22Rv1 (cell line): Measurements from ENCODE around the gene EPS15.

Experiments
- H3K27ac ChIP-seq: fragments of 450-650 bp; 2 replicates; pipeline ENCODE4 v1.5.1; 2017
- ZFX ChIP-seq: fragments of 450-650 bp; IDR thresholded peaks from 2 replicates; pipeline ENCODE4 v1.6.1; 2017; ENCODE audit warnings: antibody characterized with exemption, borderline replicate concordance
- TF ChIP-seq, protein P1 (sequence below): fragments of 450-650 bp; IDR thresholded peaks from 2 replicates; pipeline ENCODE4 v1.5.1; 2017; ENCODE audit warnings: mild to moderate bottlenecking

EPS15 gene

DNA sequence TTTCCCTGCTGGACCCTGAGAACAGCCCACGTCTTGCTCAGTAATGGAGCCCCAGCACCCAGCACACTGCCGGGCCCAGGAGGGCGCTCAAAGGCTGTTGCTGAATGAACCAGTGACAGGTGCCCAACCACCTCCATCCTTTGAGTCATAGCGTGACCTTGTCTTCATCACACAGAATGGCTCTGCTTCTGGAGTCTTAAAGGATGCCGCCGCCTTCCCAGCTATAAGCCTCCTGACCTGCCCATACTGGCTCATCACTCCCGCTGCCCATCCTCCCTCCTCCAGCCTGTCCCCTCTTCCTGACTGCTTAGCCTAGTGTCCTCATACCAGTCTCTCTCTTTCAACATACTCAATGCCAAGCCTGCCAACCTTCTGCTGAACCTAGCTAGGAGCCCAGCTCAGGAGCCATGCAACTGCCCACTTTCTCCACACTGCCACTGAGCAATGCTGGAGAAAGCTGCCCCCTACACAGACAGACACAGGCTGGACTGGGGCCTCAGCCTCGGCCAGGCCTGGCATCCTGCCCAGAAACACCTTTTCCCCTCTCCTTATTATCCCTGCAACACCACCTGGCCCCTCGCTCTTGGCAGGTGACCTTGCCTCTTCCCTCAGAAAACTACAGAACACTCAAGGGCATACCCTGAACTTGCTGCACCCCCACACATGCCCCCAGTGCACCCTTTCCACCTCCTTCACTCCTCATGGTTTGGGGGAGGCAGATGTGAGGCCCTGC is 202.8 kb downstream of the EPS15 start:
- H3K27ac ChIP-seq: no peak overlapping the region
- TF ChIP-seq ZFX: no peak
- TF ChIP-seq, protein P1, sequence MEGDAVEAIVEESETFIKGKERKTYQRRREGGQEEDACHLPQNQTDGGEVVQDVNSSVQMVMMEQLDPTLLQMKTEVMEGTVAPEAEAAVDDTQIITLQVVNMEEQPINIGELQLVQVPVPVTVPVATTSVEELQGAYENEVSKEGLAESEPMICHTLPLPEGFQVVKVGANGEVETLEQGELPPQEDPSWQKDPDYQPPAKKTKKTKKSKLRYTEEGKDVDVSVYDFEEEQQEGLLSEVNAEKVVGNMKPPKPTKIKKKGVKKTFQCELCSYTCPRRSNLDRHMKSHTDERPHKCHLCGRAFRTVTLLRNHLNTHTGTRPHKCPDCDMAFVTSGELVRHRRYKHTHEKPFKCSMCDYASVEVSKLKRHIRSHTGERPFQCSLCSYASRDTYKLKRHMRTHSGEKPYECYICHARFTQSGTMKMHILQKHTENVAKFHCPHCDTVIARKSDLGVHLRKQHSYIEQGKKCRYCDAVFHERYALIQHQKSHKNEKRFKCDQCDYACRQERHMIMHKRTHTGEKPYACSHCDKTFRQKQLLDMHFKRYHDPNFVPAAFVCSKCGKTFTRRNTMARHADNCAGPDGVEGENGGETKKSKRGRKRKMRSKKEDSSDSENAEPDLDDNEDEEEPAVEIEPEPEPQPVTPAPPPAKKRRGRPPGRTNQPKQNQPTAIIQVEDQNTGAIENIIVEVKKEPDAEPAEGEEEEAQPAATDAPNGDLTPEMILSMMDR: no peak

DNA sequence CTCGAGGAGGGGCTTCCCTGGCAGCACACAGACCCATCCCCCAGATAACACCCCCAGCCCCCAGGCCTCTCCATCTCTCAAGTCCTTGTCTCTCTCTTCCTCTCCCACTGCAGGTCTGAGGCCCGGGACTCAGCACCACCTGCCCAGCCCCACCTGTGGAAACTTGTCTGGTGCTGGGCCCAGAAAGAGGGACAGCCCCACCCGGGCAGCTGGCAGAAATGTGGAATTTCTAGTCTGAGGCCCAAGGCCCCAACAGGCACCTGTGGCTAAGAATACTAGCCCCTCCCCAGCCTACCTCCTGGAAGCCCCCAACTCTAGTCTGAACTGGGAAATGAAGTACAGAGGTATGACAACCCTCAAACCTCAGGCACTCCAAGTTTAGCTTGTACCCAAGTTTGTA is 204.1 kb downstream of the EPS15 start:
- H3K27ac ChIP-seq: no peak overlapping the region
- TF ChIP-seq, protein P1: no peak
- no peak for TF ChIP-seq ZFX

DNA sequence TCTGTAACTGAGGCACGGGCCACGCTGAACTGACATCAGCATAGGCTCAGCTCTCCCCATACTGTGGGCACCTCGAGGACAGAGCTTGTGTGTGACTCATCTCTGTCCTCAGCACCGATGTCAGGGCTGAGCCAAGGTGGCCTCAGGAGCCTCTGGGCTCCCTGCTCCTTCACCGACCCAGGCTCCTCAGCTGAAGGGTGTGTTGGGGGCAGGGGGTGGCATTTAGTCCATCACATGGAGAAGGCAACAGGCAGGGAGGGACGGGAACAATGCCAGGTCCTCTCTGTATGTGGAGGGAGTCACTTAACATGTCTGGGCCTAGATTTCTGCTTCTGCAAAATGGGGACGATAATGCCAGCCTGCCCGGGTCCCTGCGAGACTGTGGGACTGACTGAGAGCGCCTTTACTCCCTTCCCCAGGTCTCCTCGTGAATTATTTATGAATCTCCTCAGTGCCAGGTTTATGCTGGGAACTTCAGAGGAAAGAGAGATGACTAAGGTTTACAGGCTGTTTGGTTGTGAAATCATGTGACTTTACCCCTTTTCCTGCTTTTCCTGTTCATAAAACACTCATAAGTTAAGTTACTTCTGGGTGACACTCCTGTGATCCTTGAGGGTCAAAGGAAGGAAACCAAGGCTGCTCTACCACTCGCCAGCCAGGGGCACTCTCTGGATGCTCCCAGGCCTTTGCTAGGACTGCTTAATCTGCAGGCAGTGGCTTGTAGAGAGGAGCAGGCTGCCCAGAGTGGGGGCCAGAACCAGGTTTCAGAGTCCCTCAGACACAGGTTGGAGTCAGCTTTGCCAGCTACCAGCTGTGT is 204.9 kb downstream of the EPS15 start:
- TF ChIP-seq, protein P1: no peak
- no peak for TF ChIP-seq ZFX
- H3K27ac ChIP-seq: no peak overlapping the region

DNA sequence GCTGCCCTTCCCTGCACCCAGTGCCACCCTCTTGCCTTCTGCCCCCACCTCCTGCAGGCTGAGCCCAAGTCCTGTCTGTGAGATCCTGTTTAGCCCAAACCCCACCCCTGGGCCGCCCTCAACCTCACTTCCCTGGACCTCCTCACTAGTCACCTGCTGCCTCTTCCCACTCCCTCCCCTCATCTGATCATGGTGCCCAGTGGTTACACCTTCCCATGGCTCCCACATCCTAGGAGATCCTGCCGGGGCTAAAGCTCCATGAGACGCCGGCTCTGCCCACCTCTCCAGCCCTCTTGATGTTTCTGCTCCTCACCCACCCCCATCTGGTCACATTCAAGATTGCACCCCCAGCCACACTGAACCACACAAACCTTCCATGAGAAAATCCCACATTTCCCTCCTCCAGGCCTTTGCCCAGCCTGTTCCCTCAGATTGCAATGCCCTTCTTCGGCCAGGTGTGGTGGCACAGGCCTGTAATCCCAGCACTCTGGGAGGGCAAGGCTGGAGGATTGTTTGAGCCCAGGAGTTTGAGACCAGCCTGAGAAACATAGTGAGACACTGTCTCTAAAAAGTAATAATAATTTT is 205.7 kb downstream of the EPS15 start:
- TF ChIP-seq, protein P1: peak; percentile 34
- TF ChIP-seq ZFX: no peak

DNA sequence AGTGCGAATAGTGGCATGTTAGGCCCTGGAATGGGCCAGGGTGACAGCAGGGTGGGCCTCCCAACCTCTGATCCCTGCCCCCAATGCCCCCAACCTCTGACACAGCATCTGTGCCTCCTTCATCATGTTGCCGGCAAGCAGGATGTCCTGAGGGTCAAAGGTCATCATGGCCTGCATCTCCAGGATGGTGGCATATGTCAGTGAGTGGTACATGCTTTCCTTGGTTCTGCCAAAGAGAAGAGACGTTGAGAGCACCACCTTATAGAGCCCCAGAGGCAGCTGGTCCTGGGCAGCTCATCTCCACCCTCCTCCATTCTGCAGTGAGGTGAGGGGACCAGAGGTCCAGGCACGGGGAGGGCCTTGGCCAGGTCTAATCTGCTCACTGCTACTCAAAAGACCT is 206.3 kb downstream of the EPS15 start:
- no peak overlapping the region for H3K27ac ChIP-seq
- TF ChIP-seq, protein P1: no peak
- TF ChIP-seq ZFX: no peak

More for the DNA sequence above, 205.7 kb downstream of the EPS15 start:
- H3K27ac ChIP-seq: no peak overlapping the region

DNA sequence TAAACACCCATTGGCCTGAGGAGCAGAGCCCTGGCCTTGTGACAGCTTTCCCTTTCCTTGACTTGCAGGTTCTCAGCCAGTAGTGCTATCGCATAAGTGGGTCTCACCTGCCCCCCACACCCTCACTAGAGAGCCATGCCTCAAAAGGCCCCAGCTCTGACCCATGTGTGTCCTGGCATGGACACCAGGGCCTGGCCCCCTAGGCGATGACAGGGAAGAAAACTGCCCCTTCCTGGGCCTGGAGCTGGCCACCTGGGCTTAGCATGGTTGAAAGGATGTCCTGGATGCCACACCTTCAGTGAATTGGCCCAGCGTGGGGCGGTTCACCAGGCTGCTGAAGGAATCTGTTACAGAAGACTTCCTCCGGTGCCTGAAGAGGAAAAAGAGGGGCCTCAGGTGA is 207.2 kb downstream of the EPS15 start:
- no peak for TF ChIP-seq ZFX
- TF ChIP-seq, protein P1: no peak
- H3K27ac ChIP-seq: no peak overlapping the region
